ENCODE data around the gene ATXN7.

ATXN7 gene

GRCh38 chr3:63863150-63864007 is at the start of gene ATXN7, which contains the start of gene THOC7:
ATXN7 (plus strand) TSS chr3:63863867; CDS start chr3:63912599, 48,732 bp downstream.
THOC7 (minus strand) TSS chr3:63863805; CDS start chr3:63863790, 15 bp downstream.
- peak in 1 of 2 donors; percentile 46 for DNase-seq (ENCODE audit: low read depth in 2 of 2, low spot score in 1 of 2)

- DNase-seq (ENCODE audit: low read depth in 2 of 2, low spot score in 1 of 2): no peak
Observed at GRCh38 chr3:63814237-63814636, 49.4 kb upstream of the ATXN7 start.

GRCh38 chr3:63817225-63817624 is 46.4 kb upstream of the ATXN7 start:
- DNase-seq (ENCODE audit: low read depth in 2 of 2, low spot score in 1 of 2): no peak

GRCh38 chr3:63818282-63819150 is 45.2 kb upstream of the ATXN7 start:
- peak; percentile 22 to 44 for DNase-seq (ENCODE audit: low read depth in 2 of 2, low spot score in 1 of 2)

- no peak for DNase-seq (ENCODE audit: low read depth in 2 of 2, low spot score in 1 of 2)
Observed at GRCh38 chr3:63819151-63819398, 44.6 kb upstream of the ATXN7 start, which contains the start of gene C3orf49. C3orf49 (plus strand) TSS chr3:63819299; CDS start chr3:63819472, 173 bp downstream.

- no peak for DNase-seq (ENCODE audit: low read depth in 2 of 2, low spot score in 1 of 2)
Observed at GRCh38 chr3:63824309-63824708, 39.4 kb upstream of the ATXN7 start.

- no peak for DNase-seq (ENCODE audit: low read depth in 2 of 2, low spot score in 1 of 2)
Observed at GRCh38 chr3:63830526-63830925, 33.1 kb upstream of the ATXN7 start.

- no peak for DNase-seq (ENCODE audit: low read depth in 2 of 2, low spot score in 1 of 2)
Observed at GRCh38 chr3:63832395-63832794, 31.3 kb upstream of the ATXN7 start.

GRCh38 chr3:63841704-63842103 is 22.0 kb upstream of the ATXN7 start:
- DNase-seq (ENCODE audit: low read depth in 2 of 2, low spot score in 1 of 2): no peak

- DNase-seq (ENCODE audit: low read depth in 2 of 2, low spot score in 1 of 2): no peak
Observed at GRCh38 chr3:63842127-63842526, 21.5 kb upstream of the ATXN7 start.

- no peak for DNase-seq (ENCODE audit: low read depth in 2 of 2, low spot score in 1 of 2)
Observed at GRCh38 chr3:63845215-63845614, 18.5 kb upstream of the ATXN7 start.

- DNase-seq (ENCODE audit: low read depth in 2 of 2, low spot score in 1 of 2): no peak
Observed at GRCh38 chr3:63847718-63848450, 15.8 kb upstream of the ATXN7 start.

GRCh38 chr3:63849175-63849574 is 14.5 kb upstream of the ATXN7 start:
- no peak for DNase-seq (ENCODE audit: low read depth in 2 of 2, low spot score in 1 of 2)

- DNase-seq (ENCODE audit: low read depth in 2 of 2, low spot score in 1 of 2): no peak
Observed at GRCh38 chr3:63851287-63851686, 12.4 kb upstream of the ATXN7 start.

- DNase-seq (ENCODE audit: low read depth in 2 of 2, low spot score in 1 of 2): no peak
Observed at GRCh38 chr3:63853106-63853505, 10.6 kb upstream of the ATXN7 start.

GRCh38 chr3:63855333-63855940 is 8.2 kb upstream of the ATXN7 start:
- DNase-seq (ENCODE audit: low read depth in 2 of 2, low spot score in 1 of 2): no peak

GRCh38 chr3:63857311-63857710 is 6.4 kb upstream of the ATXN7 start:
- no peak for DNase-seq (ENCODE audit: low read depth in 2 of 2, low spot score in 1 of 2)

GRCh38 chr3:63860776-63861175 is 2.9 kb upstream of the ATXN7 start:
- no peak for DNase-seq (ENCODE audit: low read depth in 2 of 2, low spot score in 1 of 2)

- no peak for DNase-seq (ENCODE audit: low read depth in 2 of 2, low spot score in 1 of 2)
Observed at GRCh38 chr3:63861306-63861705, 2.4 kb upstream of the ATXN7 start.

- no peak for DNase-seq (ENCODE audit: low read depth in 2 of 2, low spot score in 1 of 2)
Observed at GRCh38 chr3:63862804-63863149, 890 bp upstream of the ATXN7 start.

Data from stimulated activated CD8-positive, alpha-beta memory T cell treated with anti-CD3 and anti-CD28 coated beads, Interleukin-4, amount 100 ng/mL, for 4 hours (primary cell).